ENCODE measurements around the gene DAG1.
A peak's percentile ranks its signal among the peaks of the same experiment; 100 is the strongest.

The DAG1 gene

GRCh38 chr3:49469936-49470713 is at the start of gene DAG1:
Gene DAG1, plus strand, starts transcription at chr3:49470267. Its CDS starts 40,268 bp downstream, at chr3:49510535.
- peak; percentile 73 for DNase-seq

DNA sequence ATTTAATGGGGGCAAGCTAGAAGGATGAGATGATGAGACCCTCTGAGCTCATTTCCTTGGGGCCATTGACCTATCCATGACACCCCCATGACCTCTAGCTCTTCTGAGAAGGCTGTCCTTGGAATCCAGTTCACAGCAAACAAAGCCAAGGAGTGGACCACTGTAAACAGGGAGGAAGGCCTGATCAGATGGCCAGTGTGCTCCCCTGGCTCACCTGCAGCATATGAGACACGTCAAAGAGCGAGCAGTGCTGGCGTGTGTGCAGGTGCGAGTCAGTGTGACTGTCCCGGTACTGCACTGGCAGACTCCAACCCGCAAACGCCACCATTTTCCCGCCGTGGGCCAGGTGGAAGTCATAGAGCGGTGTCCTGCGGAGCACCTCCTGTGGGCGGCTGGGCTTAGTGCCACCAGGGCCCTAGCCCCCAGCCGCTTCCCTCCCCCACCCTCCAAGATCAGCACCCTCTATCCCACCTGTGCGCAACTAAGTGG is 48.1 kb upstream of the DAG1 start:
- DNase-seq, result no peak

- DNase-seq, result no peak
These were observed 47.5 kb upstream of the DAG1 start, which contains the start of gene AMT for GRCh38 chr3:49422379-49423248. Gene AMT, minus strand, starts transcription at chr3:49422473. Its CDS starts 23 bp downstream, at chr3:49422450.

DNA sequence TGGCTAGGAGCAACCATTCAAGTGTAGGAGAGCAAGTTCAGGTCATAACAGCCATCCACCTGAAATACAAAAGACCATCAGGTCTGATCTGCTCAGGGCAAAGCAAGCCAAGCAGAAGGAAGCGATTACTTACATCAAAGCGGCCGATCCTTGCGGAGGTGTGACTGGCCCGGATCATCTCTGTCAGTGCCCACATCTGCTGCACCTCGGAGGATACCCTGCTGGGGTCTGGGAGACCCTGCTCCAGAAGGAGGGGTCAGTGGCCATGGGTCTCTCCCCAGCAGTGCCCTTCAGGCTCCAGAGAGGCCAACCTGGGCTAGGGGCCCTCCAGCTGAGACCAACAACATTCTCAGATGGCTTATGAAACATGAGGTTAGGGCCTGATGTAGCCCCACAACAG is 45.3 kb upstream of the DAG1 start:
- no peak for DNase-seq

DNA sequence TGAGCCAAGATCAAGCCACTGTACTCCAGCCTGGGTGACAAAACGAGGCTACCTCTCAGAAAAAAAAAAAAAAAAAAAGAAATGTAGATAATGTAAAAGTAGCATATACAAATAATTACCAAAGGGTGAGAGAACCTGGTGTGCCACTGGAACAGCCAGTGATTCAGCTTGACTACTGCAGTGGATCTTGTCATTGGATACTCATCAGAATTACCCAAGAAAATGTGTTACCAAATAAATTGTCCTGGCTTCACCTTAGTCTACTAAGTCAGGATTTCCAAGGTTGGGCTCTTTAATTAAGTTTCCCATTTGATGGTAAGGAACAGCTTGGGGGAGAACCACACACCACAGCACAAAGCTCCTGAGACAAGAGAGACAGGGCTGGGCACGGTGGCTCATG is 42.5 kb upstream of the DAG1 start:
- DNase-seq, result no peak

- DNase-seq, result no peak
These were observed 41.4 kb upstream of the DAG1 start for GRCh38 chr3:49428752-49429080.

DNA sequence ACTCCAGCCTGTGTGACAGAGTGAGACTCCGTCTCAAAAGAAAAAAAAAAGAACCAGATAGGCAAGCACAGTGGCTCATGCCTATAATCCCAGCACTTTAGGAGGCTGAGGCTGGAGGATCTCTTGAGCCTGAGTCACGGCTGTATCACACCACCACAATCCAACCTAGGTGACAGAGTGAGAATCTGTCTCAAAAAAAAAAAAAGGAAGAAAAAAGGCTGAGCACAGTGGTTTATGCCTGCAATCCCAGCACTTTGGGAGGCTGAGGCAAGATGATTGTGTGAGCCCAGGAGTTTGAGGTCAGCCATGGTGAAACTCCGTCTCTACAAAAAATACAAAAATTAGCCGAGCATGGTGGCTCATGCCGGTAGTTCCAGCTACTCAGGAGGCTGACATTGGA is 35.3 kb upstream of the DAG1 start:
- DNase-seq, result no peak

DNA sequence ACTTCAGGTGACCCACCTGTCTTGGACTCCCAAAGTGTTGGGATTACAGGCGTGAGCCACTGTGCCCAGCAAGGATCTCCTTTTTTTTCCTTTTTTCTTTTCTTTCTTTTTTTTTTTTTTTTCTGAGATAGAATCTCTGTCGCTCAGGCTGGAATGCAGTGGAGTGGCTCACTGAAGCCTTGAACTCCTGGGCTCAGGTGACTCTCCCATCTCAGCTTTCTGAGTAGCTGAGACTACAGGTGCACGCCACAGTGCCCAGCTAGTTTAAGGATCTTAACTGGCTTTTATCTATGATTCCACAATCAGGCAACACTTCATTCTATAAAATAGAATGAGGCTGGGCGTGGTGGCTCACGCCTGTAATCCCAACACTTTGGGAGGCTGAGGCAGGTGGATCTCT is 24.7 kb upstream of the DAG1 start:
- DNase-seq, result no peak

- DNase-seq, result no peak
These were observed 16.4 kb upstream of the DAG1 start for GRCh38 chr3:49453621-49454020.

GRCh38 chr3:49454458-49454857 is 15.6 kb upstream of the DAG1 start:
- DNase-seq, result no peak

- no peak for DNase-seq
These were observed 15.0 kb upstream of the DAG1 start for GRCh38 chr3:49454898-49455681.

GRCh38 chr3:49456466-49456865 is 13.6 kb upstream of the DAG1 start:
- DNase-seq, result no peak

DNA sequence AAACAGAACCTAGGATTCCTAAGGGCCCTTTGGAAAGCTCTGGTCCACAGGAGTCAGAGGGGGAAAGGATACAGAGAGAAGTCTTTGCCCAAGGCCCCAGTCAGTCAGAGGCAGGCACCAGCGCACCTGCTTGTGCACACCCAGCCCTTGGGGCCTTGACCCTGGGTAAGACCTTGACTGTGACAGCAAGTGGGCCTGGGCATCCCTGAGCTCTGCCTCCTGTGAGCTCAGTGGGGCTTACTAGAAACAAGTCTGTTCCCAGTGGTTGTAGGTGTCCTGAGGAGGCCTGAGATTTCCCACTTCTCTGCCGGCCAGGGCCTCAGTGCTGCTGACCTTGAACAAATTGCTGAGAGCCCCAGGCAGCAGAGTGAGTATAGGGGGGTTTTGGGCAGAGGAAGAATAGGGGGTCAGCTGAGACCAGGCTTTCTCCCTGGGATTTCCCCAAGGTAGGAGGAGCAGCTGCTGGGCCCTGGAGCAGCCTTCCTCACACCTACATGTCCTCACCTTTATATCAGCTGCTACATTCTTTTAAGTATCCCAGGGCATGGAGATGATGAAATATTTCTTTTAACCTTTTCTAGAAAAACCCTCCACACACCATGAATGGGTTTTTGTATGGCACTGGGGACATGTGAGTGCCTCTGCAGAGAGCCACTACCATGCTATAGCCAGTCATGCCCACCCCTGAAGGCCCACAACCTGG is 9.7 kb upstream of the DAG1 start:
- DNase-seq, result no peak

DNA sequence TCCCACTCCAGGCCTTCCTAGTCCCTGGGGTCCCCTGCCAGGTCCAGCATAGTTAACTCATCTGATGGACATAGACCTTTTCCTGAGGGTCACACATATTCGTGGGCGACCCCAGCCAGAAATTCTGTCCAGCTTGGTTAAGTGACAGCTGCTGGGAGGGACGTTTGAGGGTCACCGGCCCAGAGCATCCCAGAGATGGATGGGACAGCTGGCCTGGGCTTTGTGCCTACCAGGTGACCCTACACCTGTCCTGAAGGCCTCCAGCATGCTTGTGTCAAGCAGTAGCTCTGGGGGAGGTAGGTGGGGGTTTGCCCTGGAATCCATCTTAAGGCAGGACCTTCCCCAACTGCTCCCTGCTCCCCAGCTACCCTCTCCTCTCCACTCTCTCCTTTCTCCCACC is 9.1 kb upstream of the DAG1 start:
- DNase-seq, result no peak

- no peak for DNase-seq
These were observed 8.5 kb upstream of the DAG1 start for GRCh38 chr3:49461443-49462171.

DNA sequence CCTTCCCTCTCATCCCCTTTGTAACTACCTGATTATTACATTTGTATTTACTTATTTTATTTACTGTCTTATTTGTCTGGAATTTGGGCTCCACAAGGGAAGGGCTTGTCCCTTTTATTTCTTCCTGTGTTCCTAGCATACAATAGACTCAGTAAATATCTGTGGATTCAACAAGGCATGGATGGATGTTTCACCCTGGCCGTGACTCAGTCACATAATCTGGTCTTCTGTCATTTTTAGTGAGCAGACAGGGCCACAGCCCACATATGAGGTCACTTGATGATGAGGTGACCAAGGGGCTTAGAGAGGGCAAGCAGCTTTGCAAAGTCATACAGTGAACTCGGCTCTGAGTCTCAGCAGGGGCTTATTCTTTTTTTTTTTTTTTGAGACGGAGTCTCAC is 7.8 kb upstream of the DAG1 start:
- no peak for DNase-seq

DNA sequence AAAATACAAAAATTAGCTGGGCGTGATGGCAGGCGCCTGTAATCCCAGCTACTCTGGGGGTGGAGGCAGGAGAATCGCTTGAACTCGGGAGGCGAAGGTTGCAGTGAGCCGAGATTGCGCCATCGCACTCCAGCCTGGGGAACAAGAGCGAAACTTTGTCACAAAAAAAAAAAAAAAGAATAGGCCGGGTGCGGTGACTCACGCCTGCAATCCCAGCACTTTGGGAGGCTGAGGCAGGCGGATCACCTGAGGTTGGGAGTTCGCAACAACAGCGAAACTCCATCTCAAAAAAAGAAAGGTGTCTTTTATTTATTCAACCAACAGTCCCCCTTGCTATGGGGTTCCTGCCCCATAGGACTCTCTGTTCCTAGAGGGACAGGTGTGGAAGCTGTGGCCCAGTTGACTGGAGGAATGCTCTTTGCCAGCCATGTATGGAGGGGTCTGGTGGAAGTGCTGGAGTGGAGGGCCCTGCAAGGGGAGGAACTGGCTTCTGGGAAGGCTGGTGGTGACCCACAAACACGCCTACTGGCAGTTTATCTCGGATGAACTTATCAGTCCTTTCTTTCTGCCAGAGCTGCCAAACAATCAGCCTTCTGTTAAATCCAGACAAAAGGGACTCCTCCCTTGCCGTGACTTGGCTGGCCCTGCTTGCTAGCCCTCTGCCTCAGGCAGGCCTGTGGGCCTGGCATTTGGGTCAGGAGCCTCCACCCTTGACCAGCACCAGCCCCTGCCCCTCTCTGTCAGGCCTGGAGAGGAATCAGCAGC is 4.6 kb upstream of the DAG1 start:
- DNase-seq, result no peak

GRCh38 chr3:49466085-49466484 is 4.0 kb upstream of the DAG1 start:
- no peak for DNase-seq

- no peak for DNase-seq
These were observed 781 bp upstream of the DAG1 start for GRCh38 chr3:49469037-49469935.
